Measurements from ENCODE around the gene ITGA7. TPM values are rescaled to one million over a fixed set of nuclear protein-coding genes. Genes with fewer than 3 reads are reported as not detected.

The ITGA7 gene
- total RNA-seq, 1 donor from 2014 or later, result 156 TPM

- peaks cover 2% of the 10 kb centered on the region for H3K9me3 Mint-ChIP-seq (ENCODE audit: unreplicated experiment)
- H3K4me1 Mint-ChIP-seq (ENCODE audit: low read depth, unreplicated experiment), result no peaks in the 10 kb centered on the region
- H3K36me3 Mint-ChIP-seq (ENCODE audit: unreplicated experiment), result peaks cover 9% of the 10 kb centered on the region
- H3K4me3 Mint-ChIP-seq (ENCODE audit: unreplicated experiment), result no peak overlapping the region
- TF ChIP-seq CTCF (IDR thresholded peaks at IDR 0.05; ENCODE audit: partially characterized antibody, unreplicated experiment), result no peak
- no peak overlapping the region for H3K27ac Mint-ChIP-seq (ENCODE audit: unreplicated experiment)
- DNase-seq, result no peak
- peaks cover 4% of the 10 kb centered on the region for H3K27me3 Mint-ChIP-seq (ENCODE audit: unreplicated experiment)
These were observed 11.6 kb downstream of the ITGA7 start for GRCh38 chr12:55696141-55696540.

GRCh38 chr12:55695349-55695748, 12.4 kb downstream of the ITGA7 start:
- Mint-ChIP-seq H3K4me1 (ENCODE audit: low read depth, unreplicated experiment) (no peaks in the 10 kb centered on the region), H3K36me3 (ENCODE audit: unreplicated experiment) (peaks cover 9% of the 10 kb centered on the region), H3K27me3 (ENCODE audit: unreplicated experiment) (peaks cover 4% of the 10 kb centered on the region), H3K27ac (ENCODE audit: unreplicated experiment) (no peak overlapping the region), H3K9me3 (ENCODE audit: unreplicated experiment) (peaks cover 2% of the 10 kb centered on the region), H3K4me3 (ENCODE audit: unreplicated experiment) (no peak overlapping the region)
- TF ChIP-seq CTCF (IDR thresholded peaks at IDR 0.05; ENCODE audit: partially characterized antibody, unreplicated experiment), result no peak
- DNase-seq, result no peak

GRCh38 chr12:55694651-55695050, 13.1 kb downstream of the ITGA7 start:
- TF ChIP-seq CTCF (IDR thresholded peaks at IDR 0.05; ENCODE audit: partially characterized antibody, unreplicated experiment), result no peak
- H3K4me3 Mint-ChIP-seq (ENCODE audit: unreplicated experiment), result no peak overlapping the region
- peaks cover 3% of the 10 kb centered on the region for H3K27me3 Mint-ChIP-seq (ENCODE audit: unreplicated experiment)
- no peaks in the 10 kb centered on the region for H3K4me1 Mint-ChIP-seq (ENCODE audit: low read depth, unreplicated experiment)
- H3K27ac Mint-ChIP-seq (ENCODE audit: unreplicated experiment), result no peak overlapping the region
- H3K36me3 Mint-ChIP-seq (ENCODE audit: unreplicated experiment), result peaks cover 4% of the 10 kb centered on the region
- no peak for DNase-seq
- H3K9me3 Mint-ChIP-seq (ENCODE audit: unreplicated experiment), result peaks cover 2% of the 10 kb centered on the region

- TF ChIP-seq CTCF (IDR thresholded peaks at IDR 0.05; ENCODE audit: partially characterized antibody, unreplicated experiment), result no peak
- no peak overlapping the region for H3K4me3 Mint-ChIP-seq (ENCODE audit: unreplicated experiment)
- DNase-seq, result no peak
- H3K27ac Mint-ChIP-seq (ENCODE audit: unreplicated experiment), result no peak overlapping the region
- peaks cover 2% of the 10 kb centered on the region for H3K9me3 Mint-ChIP-seq (ENCODE audit: unreplicated experiment)
- H3K27me3 Mint-ChIP-seq (ENCODE audit: unreplicated experiment), result peaks cover 3% of the 10 kb centered on the region
- H3K36me3 Mint-ChIP-seq (ENCODE audit: unreplicated experiment), result peaks cover 4% of the 10 kb centered on the region
- H3K4me1 Mint-ChIP-seq (ENCODE audit: low read depth, unreplicated experiment), result no peaks in the 10 kb centered on the region
These were observed 13.6 kb downstream of the ITGA7 start for GRCh38 chr12:55694188-55694515.

GRCh38 chr12:55693323-55694187, 14.1 kb downstream of the ITGA7 start:
- H3K4me3 Mint-ChIP-seq (ENCODE audit: unreplicated experiment), result no peak overlapping the region
- DNase-seq, result no peak
- no peak for TF ChIP-seq CTCF (IDR thresholded peaks at IDR 0.05; ENCODE audit: partially characterized antibody, unreplicated experiment)
- H3K9me3 Mint-ChIP-seq (ENCODE audit: unreplicated experiment), result peaks cover 2% of the 10 kb centered on the region
- H3K27ac Mint-ChIP-seq (ENCODE audit: unreplicated experiment), result no peak overlapping the region
- no peaks in the 10 kb centered on the region for H3K4me1 Mint-ChIP-seq (ENCODE audit: low read depth, unreplicated experiment)
- H3K36me3 Mint-ChIP-seq (ENCODE audit: unreplicated experiment), result peaks cover 4% of the 10 kb centered on the region
- peaks cover 3% of the 10 kb centered on the region for H3K27me3 Mint-ChIP-seq (ENCODE audit: unreplicated experiment)

Data from glutamatergic neuron (in vitro differentiated cells).